HG03045 (cell line): ENCODE measurements around the gene BAG3.
A peak's percentile ranks its signal among the peaks of the same experiment; 100 is the strongest.
"Not testable (repeated sequence)": the region's sequence is repeated elsewhere in the genome, so short reads cannot be mapped to it uniquely, and the experiment has no call there.

ENCODE experiments used
- ATAC-seq: cut with Tn5 transposase; IDR thresholded peaks from one replicate; pipeline ENCODE4 v1.9.1; 2021; ENCODE audit warnings: mild to moderate bottlenecking, moderate library complexity; ENCODE audit not compliant: unreplicated experiment

Gene BAG3

DNA sequence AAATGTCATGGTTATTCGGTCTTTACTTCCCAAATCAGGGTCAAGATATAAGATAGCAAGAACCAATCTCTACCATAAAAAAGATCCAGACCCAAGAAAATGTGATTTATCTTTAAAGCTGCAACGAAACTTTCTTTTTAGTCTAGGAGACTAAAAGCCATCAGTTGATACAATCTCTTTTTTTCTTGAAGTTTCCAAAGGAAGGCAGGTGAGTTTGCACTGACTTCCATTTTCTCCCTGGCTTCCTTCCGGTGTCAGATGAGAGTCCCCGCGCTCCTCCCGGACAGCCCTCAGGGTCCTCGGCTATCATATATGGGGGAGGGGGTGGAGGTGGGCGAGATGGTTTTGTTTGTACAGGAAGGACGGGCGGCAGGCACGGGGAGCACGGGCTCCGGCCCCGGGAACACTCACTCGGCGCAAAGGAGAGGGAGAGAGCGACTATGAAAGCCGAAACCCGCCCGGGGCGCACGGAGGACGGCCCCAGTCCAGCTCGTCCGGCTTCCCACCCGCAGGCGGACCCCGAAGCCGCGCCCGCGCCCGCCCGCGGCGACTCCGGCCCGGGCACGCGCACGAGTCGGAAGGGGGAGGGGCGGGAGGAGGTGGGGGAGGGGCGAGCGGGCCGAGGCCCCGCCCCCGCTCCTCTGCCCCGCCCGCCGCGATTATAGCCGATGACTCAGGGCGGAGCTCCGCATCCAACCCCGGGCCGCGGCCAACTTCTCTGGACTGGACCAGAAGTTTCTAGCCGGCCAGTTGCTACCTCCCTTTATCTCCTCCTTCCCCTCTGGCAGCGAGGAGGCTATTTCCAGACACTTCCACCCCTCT lies at the start of gene BAG3:
BAG3 (plus strand) TSS at position 689 of the 822 bp plus-strand sequence. CDS start 296 bp downstream, outside the sequence.
- ATAC-seq, result peak; percentile 79

DNA sequence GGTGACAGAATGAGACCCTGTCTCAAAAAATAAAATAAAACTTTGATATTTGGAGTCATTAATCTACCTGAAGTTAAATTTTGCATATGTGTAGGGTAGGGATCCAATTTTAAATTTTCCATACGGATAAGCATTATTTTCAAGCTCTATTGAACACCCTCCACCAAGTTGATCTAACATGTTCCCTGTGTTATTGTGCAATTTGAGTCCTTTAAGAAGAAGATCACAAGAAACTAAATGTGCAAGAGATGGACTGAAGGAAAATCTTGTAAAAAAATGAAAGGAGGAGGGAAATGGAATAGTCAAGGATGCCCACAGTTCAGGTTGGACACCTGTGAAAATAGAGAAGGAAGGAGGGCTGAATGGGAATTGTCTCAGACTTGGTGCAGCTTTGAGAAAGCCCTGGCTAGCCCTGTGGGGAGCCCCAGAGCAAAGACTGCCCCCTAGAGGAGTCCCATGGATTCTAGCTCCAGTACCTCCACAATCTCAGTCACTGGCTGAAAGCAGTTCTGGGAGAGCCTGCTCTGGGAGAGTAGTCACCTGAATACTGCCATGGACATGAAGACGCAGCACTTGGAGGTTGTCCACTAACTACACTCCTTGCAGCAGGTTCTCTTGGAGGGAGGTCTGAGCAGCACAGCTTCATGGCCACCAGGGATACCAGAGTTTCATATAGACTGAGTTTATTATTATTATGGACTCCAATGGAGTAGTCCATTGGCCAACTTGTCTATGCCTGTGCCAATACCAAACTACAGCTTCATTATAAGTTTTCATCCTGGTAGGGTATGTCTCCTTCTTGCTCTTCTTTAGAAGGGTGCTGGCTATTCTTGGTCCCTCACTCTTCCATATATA lies 48.7 kb upstream of the BAG3 start:
- ATAC-seq, result no peak

DNA sequence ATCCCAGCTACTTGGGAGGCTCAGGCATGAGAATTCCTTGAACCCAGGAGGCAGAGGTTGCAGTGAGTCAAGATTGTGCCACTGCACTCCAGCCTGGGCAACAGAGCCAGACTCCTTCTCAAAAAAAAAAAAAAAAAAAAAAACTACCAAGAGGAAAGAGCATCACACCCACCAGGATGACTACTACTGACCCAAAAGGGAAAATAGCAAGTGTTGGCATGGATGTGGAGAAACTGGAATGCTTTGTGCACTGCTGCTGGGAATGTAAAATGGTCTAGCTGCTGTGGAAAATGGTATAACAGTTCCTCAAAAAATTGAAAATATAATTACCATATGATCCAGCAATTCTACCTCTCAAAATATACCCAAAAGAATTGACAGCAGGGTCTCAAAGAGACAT lies 46.7 kb upstream of the BAG3 start:
- ATAC-seq, result no peak

DNA sequence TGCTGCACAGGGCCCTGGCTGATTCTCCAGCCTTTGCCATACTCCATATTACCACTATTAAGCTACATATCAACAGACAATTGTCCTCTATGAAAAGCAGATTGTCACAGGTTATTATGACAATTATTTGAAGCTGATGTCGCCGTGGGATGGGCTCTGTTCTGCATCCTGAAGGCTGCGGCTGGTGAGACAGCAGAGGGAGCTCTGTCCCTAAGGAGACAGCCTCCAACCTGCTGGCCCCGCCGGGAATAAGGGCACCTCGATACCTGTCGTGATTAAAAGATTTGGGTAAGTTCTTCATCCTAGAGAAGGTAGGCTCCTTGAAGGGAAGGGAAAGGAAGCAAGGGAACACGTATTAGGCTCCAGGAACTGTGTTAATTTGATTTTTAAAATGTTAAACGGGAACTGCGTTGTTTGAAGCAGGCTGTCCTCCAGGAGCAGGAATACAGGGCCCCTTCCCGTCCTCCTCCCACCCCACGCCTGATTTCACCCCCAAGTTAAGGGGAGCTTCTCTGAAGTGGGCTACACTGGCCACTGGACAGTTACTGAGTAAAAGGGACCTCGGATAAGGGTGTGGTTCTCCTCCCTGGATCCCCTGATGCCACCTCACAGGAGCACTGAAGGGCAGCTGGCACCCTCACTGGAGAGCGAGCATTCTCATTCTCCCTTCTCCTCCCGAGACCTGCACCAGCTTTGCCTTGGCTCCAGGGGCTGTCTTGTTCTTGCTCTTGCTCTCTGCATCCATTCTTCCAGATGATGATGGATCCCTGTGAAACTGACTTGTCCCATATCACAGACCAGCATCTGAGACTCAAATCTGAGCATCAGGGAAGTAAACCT lies 42.6 kb upstream of the BAG3 start:
- ATAC-seq, result no peak

DNA sequence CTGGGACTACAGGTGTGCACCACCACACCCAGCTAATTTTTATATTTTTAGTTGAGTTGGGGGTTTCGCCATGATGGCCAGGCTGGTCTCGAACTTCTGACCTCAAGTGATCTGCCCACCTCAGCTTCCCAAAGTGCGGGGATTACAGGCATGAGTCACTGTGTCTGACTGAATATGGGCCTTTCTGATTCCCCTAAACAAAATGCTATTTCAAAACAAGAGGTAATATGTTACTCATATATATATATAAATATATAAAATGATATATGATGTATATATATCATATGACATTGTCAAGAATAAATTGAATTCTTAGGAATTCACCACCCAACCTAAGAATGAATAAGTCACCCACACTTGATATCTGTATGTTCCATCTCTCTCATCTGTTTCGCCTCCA lies 41.7 kb upstream of the BAG3 start:
- ATAC-seq, result no peak

DNA sequence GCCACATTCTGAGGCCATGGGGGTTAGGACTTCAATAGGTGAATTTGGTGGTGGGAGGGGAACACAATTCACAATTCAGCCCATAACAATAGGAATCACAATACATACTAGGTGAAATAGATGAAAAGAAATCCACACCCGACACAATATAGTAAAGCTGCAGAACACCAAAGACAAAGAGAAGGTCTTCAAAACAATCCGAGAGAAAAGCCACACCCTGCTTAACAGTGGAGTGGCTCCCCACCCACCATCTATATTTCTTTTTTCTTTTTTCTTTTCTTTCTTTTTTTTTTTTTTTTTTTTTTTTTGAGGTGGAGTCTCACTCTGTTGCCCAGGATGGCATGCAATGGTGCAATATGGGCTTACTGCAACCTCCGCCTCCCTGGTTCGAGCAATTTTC lies 39.7 kb upstream of the BAG3 start:
- no peak for ATAC-seq

DNA sequence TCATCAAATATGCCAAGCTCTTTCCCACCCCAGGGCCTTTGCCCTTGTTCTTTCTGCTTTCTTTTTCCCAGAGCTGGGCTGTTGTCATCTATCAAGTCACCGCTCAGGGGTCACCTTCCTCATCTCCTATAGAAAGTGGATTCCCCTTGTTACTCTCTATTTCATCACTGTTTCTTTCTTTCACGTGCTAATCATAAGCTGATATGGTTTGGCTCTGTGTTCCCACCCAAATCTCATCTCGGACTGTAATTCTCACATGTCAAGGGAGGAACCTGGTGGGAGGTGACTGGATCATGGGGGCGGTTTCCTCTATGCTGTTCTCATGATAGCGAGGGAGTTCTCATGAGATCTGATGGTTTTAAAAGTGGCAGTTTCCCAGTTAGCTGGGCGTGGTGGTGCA lies 37.4 kb upstream of the BAG3 start:
- ATAC-seq, result no peak

DNA sequence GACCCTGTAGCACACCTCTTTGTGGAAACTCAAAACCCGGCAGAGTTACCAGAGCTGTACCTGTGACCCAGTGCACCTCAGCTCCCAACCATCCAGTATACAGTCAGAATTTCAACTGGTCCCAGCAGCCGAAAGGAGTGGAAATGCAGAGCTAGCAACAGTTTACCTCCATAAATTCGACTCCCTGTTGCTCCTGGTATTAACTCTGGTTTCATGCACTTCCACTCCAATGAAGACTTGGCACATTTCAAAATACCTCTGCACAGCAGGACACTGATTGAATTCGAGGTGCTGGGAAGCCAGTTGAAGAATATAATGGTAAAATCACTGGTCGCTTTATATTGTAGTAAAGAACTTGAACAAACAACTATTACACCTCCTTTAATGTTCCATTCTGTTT lies 36.5 kb upstream of the BAG3 start:
- ATAC-seq, result no peak

DNA sequence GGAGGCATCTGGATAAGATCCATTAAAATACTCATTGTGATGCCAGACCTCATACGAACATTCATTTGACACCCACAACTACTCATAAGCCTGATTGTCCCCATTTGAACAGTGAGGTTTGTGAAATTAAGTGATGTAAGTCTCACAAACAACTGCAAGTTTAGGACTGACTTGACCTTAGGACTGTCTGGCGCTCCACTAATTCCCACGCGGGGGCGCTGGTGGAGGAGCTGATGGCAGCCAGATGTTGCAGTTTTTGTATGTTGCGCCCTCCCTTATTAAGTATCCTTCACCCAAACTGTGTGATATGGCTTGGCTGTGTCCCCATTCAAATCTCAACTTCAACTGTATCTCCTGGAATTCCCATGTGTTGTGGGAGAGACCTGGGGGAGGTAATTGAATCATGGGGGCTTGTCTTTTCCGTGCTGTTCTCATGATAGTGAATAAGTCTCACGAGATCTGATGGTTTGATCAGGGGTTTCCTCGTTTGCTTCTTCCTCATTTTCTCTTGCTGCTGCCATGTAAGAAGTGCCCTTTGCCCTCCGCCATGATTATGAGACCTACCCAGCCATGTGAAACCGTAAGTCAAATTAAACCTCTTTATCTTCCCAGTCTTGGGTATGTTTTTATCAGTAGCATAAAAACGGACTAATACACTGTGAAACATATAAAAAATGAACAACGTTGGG lies 34.2 kb upstream of the BAG3 start:
- no peak for ATAC-seq

DNA sequence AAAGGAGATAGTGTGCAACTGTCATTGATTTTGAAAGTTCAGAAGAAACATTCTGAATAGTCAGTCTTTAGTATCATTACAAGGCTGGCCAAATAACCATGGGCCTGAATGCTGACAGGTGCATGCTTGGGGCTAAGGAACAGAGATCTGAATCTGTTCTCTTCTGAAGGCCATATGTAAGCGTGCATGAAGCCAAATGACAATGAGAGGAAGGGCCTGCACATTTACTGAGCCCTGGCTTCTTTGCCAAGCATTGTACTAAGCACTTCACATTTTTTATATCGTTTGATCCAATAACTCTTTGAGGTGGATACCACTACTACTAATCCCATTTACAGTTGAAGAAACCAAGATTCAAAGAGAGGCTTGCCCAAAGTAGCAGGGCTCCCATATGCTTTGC lies 32.0 kb upstream of the BAG3 start:
- ATAC-seq, result no peak

DNA sequence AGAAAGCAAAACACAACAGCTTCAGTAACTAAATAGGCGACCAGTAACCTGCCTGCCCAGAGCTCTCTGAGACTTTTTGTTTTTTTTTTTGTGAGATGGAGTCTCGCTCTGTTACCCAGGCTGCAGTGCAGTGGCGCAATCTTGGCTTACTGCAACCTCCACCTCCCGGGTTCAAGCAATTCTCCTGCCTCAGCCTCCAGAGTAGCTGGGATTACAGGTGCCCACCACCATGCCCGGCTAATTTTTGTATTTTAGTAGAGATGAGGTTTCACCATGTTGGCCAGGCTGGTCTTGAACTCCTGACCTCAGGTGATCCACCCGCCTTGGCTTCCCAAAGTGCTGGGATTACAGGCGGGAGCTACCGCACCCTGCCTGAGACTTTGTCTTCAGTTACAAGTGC lies 31.4 kb upstream of the BAG3 start:
- not testable (repeated sequence) for ATAC-seq

DNA sequence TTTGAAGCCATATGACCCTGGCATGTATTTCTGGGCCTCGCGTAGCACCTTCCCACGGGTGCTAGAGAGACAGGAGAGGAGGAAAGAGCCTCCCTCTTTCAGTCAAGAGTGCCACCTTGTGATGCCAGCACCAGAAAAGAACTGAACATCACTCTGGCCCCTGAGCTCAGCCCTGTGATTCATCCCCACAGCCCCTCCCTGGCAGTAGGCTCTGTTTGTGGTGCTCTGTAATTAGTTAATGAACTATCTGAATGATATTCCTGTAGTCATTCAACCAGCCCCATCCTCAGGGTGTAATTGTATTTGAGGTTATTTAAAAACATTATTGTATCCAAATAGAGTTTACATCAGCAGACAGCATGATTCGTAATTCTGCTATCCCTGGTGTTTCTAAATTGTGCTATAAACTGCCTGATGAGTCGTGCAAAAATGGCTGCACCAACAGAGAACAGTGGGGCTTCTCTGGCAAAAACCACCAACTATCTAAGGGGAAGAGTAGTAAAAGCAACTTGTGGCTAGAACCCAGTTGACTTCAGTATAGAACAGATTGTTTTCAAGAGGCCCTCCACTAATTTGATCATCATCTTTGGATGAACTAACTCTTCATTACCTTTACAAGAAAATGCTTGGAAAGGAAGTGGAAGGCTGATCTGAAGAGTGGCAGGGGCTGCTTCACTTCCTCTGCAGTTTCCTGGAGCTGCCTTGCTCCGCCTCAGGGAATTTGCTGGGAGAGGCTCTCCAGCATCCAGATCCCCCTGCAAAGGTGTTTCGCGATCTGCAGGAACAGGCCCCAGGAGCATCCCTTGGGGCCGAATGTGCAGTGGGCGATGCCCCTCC lies 30.7 kb upstream of the BAG3 start:
- no peak for ATAC-seq

DNA sequence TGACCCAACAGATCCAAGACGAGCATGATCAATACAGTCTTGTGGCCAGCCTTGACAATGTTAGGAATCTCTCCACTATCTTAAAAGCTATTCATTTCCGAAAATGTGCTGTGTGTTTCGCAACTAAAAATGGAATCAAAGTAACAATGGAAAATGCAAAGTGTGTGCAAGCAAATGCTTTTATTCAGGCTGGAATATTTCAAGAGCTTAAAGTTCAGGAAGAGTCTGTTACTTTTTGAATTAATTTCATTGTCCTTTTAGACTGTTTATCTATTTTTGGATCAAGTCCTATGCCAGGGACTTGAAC lies 30.1 kb upstream of the BAG3 start:
- no peak for ATAC-seq

DNA sequence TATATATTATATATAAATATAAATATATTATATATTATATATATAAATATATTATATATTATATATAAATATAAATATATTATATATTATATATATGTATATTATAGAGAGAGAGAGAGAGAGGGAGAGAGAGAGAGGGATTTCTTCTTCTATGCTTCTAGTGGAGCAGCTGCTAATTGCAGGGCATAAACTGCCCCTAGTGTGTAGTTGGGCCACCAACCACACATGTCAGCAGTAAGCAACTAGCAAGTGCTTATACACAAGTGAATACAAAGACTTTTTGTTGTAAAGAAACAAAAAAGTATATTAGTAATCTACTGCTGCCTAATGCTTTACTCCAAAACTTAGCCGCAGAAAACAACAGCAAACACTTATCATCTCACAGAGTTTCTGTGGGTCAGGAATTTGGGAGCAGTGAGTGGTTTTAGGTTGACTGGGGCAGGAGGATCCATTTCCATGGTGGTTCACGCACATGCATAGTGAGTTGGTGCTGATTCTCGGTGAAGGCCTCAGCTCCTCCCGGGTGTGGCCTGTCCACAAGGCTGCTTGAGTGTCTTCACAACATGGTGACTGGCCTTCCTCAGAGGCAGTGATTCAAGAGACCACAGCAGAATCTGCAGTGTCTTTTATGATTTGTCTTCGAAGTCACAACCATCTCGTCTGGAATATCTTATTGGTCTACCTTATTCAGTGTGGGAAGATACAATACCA lies 25.5 kb upstream of the BAG3 start:
- no peak for ATAC-seq

DNA sequence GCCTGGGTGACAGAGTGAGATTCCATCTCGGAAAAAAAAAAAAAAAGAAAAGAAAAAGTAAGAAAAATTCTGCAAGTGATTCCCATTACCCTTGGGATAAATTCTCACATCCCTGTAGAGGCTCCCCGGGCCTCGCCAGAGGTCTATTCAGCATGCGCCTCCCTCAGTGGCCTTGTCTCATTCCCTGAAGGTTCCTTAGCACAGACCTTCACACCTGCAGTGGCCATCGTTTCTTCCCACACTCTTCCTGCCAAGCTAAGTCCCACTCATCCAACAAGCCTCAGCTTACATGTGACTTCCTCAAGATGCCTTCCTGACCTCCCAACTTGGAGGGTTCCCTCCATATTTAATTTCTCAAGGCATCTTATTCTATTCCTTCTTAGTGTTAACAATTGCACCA lies 20.9 kb upstream of the BAG3 start:
- ATAC-seq, result no peak

DNA sequence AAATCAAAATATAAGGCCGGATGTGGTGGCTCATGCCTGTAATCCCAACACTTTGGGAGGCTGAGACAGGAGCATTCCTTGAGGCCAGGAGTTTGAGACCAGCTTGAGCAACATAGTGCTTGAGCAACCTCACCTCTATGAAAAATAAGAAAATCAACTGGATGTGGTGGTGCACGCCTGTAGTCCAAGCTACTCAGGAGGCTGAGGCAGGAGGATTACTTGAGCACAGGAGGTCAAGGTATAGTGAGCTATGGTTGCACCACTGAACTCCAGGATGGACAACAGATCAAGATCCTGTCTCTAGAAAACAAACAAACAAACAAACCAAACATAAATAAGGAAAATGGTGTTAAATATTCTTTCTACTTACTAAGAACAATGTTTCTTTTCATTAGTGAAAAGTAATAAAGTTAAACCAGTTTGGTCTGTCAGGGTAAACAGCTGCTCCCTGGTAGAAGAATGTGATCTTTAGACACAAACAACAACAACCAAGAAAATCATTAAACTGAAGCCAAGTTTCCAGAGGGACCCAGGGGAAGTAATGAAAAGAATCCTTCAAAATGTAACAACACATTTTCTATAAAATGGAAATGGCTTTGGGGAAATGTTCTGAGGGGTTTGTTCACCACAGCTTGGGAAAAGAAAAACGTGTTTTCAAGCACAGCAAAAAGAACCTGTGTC lies 17.5 kb upstream of the BAG3 start:
- no peak for ATAC-seq

DNA sequence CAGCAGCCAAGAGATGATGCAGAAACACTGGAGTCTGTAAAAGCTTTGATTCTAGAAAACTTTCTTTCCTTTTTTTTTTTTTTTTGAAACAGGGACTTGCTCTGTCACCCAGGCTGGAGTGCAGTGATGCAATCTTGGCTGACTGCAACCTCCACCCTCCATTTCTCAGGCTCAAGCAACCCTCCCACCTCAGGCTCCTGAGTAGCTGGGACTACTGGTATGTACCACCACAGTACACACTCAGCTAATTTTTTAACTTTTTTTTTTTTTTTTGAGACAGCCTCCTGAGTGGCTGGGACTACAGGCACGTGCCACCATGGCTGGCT lies 17.0 kb upstream of the BAG3 start:
- ATAC-seq, result no peak

DNA sequence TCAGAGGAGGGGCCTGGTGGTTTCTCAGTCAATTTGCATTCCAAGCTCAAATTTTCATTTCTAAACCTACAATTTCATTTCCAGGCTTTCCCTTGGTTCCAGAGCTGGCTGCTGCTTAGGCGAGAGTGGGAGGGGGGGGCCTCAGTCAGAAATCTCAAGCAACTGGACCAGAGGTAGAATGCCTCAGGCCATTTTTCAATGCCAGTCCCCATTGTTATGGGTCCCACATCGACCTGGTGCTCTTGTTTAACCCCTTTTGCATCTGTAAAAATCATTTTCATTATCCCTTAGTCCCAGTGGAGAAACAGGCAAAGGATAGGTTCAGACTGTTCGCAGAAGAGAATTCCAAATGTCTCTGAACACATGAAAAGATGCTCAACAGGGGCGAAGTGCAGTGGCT lies 13.5 kb upstream of the BAG3 start:
- no peak for ATAC-seq

DNA sequence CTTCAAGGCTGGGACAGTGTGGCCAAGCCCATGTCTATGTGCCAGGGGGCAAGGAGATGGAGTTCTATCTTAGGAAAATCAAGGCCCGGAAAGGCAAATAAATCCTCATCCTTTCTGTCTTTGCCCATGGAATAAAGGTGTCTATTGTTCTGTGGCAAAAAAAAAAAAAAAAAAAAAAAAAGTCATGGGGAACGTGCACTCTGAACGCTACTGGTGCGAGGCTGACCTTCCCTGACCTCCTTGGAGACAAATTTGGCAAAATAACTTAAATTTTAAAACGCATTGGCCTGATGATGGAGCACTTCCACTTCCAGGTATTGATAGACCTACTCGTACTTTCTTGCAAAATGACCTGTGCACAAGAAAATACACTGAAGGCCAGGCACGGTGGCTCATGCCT lies 12.2 kb upstream of the BAG3 start:
- no peak for ATAC-seq
